Prostate gland (tissue), 2 donors: Measurements from ENCODE around the gene TMEM263.

ENCODE experiments used
- POLR2A ChIP-seq: fragments of 450-650 bp; IDR thresholded peaks from one replicate; pipeline ENCODE4 v1.6.1; 2016; ENCODE audit warnings: antibody characterized with exemption, mild to moderate bottlenecking
- TF ChIP-seq, protein P1 (sequence below), 4 experiments: fragments of 200-600 bp in 2 of 4; fragments of 450-650 bp in 2 of 4; sonication (generic) in 2 of 4; IDR thresholded peaks; 1 replicate in 3 of 4; 2 replicates in 1 of 4; pipeline ENCODE4 v1.5.1; 2016 to 2019; ENCODE audit warnings: antibody characterized with exemption in 4 of 4, mild to moderate bottlenecking in 2 of 4, moderate library complexity in 2 of 4

DNA sequence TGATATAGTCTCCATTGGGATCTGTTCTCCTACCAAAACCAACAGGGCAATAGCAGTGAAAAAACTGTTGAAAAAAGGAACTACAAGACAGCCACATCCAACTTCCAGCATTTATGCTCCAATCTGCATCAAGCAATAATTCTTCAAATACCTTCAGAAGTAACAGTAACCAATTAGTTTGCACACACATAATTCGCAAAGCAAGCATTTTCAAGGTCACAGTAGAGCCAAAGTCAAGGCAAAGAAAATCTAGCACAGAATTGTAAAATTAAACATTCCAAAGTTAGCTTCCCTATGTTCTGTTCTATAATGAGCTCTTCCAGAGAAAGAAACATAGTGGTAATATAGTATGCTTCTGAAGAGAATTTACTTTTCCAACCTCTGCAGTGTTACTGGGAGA lies 42.2 kb downstream of the TMEM263 start:
- TF ChIP-seq, protein P1, sequence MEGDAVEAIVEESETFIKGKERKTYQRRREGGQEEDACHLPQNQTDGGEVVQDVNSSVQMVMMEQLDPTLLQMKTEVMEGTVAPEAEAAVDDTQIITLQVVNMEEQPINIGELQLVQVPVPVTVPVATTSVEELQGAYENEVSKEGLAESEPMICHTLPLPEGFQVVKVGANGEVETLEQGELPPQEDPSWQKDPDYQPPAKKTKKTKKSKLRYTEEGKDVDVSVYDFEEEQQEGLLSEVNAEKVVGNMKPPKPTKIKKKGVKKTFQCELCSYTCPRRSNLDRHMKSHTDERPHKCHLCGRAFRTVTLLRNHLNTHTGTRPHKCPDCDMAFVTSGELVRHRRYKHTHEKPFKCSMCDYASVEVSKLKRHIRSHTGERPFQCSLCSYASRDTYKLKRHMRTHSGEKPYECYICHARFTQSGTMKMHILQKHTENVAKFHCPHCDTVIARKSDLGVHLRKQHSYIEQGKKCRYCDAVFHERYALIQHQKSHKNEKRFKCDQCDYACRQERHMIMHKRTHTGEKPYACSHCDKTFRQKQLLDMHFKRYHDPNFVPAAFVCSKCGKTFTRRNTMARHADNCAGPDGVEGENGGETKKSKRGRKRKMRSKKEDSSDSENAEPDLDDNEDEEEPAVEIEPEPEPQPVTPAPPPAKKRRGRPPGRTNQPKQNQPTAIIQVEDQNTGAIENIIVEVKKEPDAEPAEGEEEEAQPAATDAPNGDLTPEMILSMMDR (IDR thresholded peaks at IDR 0.05): no peak
- no peak for TF ChIP-seq POLR2A
